Measurements from ENCODE around the gene RNF43.
"Not testable (repeated sequence)": the region's sequence is repeated elsewhere in the genome, so short reads cannot be mapped to it uniquely, and the experiment has no call there.

Gene RNF43

GRCh38 chr17:58410714-58411407, 6.5 kb downstream of the RNF43 start:
- no peak for DNase-seq (ENCODE audit: low read depth in 2 of 3, low spot score in 2 of 3)

- DNase-seq (ENCODE audit: low read depth in 2 of 3, low spot score in 2 of 3): no peak
Observed at GRCh38 chr17:58409432-58409831, 7.9 kb downstream of the RNF43 start.

GRCh38 chr17:58403311-58403710, 14.0 kb downstream of the RNF43 start:
- DNase-seq (ENCODE audit: low read depth in 2 of 3, low spot score in 2 of 3): no peak

- no peak for DNase-seq (ENCODE audit: low read depth in 2 of 3, low spot score in 2 of 3)
Observed at GRCh38 chr17:58402679-58403078, 14.7 kb downstream of the RNF43 start.

- no peak for DNase-seq (ENCODE audit: low read depth in 2 of 3, low spot score in 2 of 3)
Observed at GRCh38 chr17:58402047-58402446, 15.3 kb downstream of the RNF43 start.

GRCh38 chr17:58401287-58401686, 16.0 kb downstream of the RNF43 start:
- no peak for DNase-seq (ENCODE audit: low read depth in 2 of 3, low spot score in 2 of 3)

GRCh38 chr17:58400826-58401225, 16.5 kb downstream of the RNF43 start:
- no peak for DNase-seq (ENCODE audit: low read depth in 2 of 3, low spot score in 2 of 3)

- no peak for DNase-seq (ENCODE audit: low read depth in 2 of 3, low spot score in 2 of 3)
Observed at GRCh38 chr17:58399974-58400373, 17.4 kb downstream of the RNF43 start.

- no peak for DNase-seq (ENCODE audit: low read depth in 2 of 3, low spot score in 2 of 3)
Observed at GRCh38 chr17:58398574-58399266, 18.6 kb downstream of the RNF43 start.

GRCh38 chr17:58397421-58397820, 19.9 kb downstream of the RNF43 start:
- DNase-seq (ENCODE audit: low read depth in 2 of 3, low spot score in 2 of 3): not testable (repeated sequence)

GRCh38 chr17:58396173-58396572, 21.2 kb downstream of the RNF43 start:
- no peak for DNase-seq (ENCODE audit: low read depth in 2 of 3, low spot score in 2 of 3)

- no peak for DNase-seq (ENCODE audit: low read depth in 2 of 3, low spot score in 2 of 3)
Observed at GRCh38 chr17:58394534-58395223, 22.7 kb downstream of the RNF43 start.

GRCh38 chr17:58391302-58391984, 25.9 kb downstream of the RNF43 start:
- no peak for DNase-seq (ENCODE audit: low read depth in 2 of 3, low spot score in 2 of 3)

GRCh38 chr17:58390884-58391283, 26.4 kb downstream of the RNF43 start:
- no peak for DNase-seq (ENCODE audit: low read depth in 2 of 3, low spot score in 2 of 3)

GRCh38 chr17:58388302-58389190, 28.8 kb downstream of the RNF43 start:
- no peak for DNase-seq (ENCODE audit: low read depth in 2 of 3, low spot score in 2 of 3)

- DNase-seq (ENCODE audit: low read depth in 2 of 3, low spot score in 2 of 3): no peak
Observed at GRCh38 chr17:58387834-58388233, 29.5 kb downstream of the RNF43 start.

- no peak for DNase-seq (ENCODE audit: low read depth in 2 of 3, low spot score in 2 of 3)
Observed at GRCh38 chr17:58386708-58387107, 30.6 kb downstream of the RNF43 start.

GRCh38 chr17:58385359-58385899, 31.9 kb downstream of the RNF43 start:
- no peak for DNase-seq (ENCODE audit: low read depth in 2 of 3, low spot score in 2 of 3)

- DNase-seq (ENCODE audit: low read depth in 2 of 3, low spot score in 2 of 3): no peak
Observed at GRCh38 chr17:58384897-58385296, 32.4 kb downstream of the RNF43 start.

- DNase-seq (ENCODE audit: low read depth in 2 of 3, low spot score in 2 of 3): no peak
Observed at GRCh38 chr17:58383892-58384462, 33.4 kb downstream of the RNF43 start.

Measured in activated CD8-positive, alpha-beta memory T cell treated with anti-CD3 and anti-CD28 coated beads for 48 hours (primary cell).